GM12878 (cell line): Measurements from ENCODE around the gene HTRA2. TPM values are rescaled to one million over a fixed set of nuclear protein-coding genes. Genes with fewer than 3 reads are reported as not detected.

Experiments used
- CEBPB ChIP-seq, 2 experiments: fragments of 150-350 bp in 1 of 2; IDR thresholded peaks; 2 replicates each; pipeline ENCODE4 v1.6.1; 2012 to 2014; ENCODE audit warnings: low read depth in 2 of 2, low read length in 2 of 2, borderline replicate concordance in 1 of 2, inconsistent platforms in 1 of 2
- DPF2 ChIP-seq: fragments of 450-650 bp; IDR thresholded peaks from 2 replicates; pipeline ENCODE4 v1.6.1; 2017; ENCODE audit warnings: mild to moderate bottlenecking
- EGR1 ChIP-seq, 2 experiments: IDR thresholded peaks; 1 replicate in 1 of 2; 2 replicates in 1 of 2; pipeline ENCODE4 v1.6.1; 2011 to 2012; ENCODE audit warnings: low read depth in 2 of 2, low read length in 2 of 2, borderline replicate concordance in 1 of 2, mild to moderate bottlenecking in 1 of 2, moderate library complexity in 1 of 2
- HCFC1 ChIP-seq: fragments of 150-350 bp; IDR thresholded peaks from 2 replicates; pipeline ENCODE4 v1.6.1; 2014; ENCODE audit warnings: low read length
- IKZF2 ChIP-seq, 2 experiments: fragments of 450-650 bp; IDR thresholded peaks; 2 replicates each; pipeline ENCODE4 v1.6.1; 2017; ENCODE audit warnings: mild to moderate bottlenecking in 2 of 2, moderate library complexity in 2 of 2
- JUNB ChIP-seq: IDR thresholded peaks from 2 replicates; pipeline ENCODE4 v1.6.1; 2016; ENCODE audit warnings: antibody characterized with exemption, mild to moderate bottlenecking
- MYC ChIP-seq: IDR thresholded peaks from 2 replicates; pipeline ENCODE4 v1.6.1; 2011; ENCODE audit warnings: mild to moderate bottlenecking, low read length, moderate library complexity, inconsistent platforms; ENCODE audit not compliant: insufficient read depth, insufficient replicate concordance, insufficient read length, severe bottlenecking
- NBN ChIP-seq: fragments of 450-650 bp; IDR thresholded peaks from 2 replicates; pipeline ENCODE4 v1.6.1; 2016
- NR2C1 ChIP-seq: fragments of 450-650 bp; IDR thresholded peaks from 2 replicates; pipeline ENCODE4 v1.6.1; 2017; ENCODE audit warnings: antibody characterized with exemption, mild to moderate bottlenecking, moderate library complexity
- PAX8 ChIP-seq: fragments of 450-650 bp; IDR thresholded peaks from 2 replicates; pipeline ENCODE4 v1.6.1; 2017; ENCODE audit warnings: mild to moderate bottlenecking, moderate library complexity
- RAD51 ChIP-seq: fragments of 450-650 bp; IDR thresholded peaks from 2 replicates; pipeline ENCODE4 v1.6.1; 2016; ENCODE audit warnings: moderate library complexity, mild to moderate bottlenecking, inconsistent platforms
- RB1 ChIP-seq: fragments of 450-650 bp; formaldehyde crosslinking; IDR thresholded peaks from 2 replicates; pipeline ENCODE4 v1.6.1; 2017; ENCODE audit warnings: mild to moderate bottlenecking, borderline replicate concordance
- RELB ChIP-seq: fragments of 450-650 bp; IDR thresholded peaks from 2 replicates; pipeline ENCODE4 v1.6.1; 2017; ENCODE audit warnings: low read depth, mild to moderate bottlenecking, moderate library complexity
- RUNX3 ChIP-seq: IDR thresholded peaks from 2 replicates; pipeline ENCODE4 v1.6.1; 2012; ENCODE audit warnings: low read length, inconsistent platforms
- SPI1 ChIP-seq: IDR thresholded peaks from 2 replicates; pipeline ENCODE4 v1.6.1; 2011; ENCODE audit warnings: low read depth, mild to moderate bottlenecking, low read length, moderate library complexity, borderline replicate concordance; ENCODE audit not compliant: insufficient read depth
- YBX1 ChIP-seq: fragments of 450-650 bp; IDR thresholded peaks from 2 replicates; pipeline ENCODE4 v1.6.1; 2016; ENCODE audit warnings: antibody characterized with exemption
- polyA plus RNA-seq, 11 experiments: library from polyadenylated mRNA; depleted of rRNA in 4 of 11; unstranded in 6 of 11; stranded (reverse) in 5 of 11; fragments of >200 nt; fragmentation: Nextera tagmentation in 4 of 11; fragmentation: Illumina TruSeq in 1 of 11; extraction: Ambion mirVana in 4 of 11; extraction: Trizol in 1 of 11; gene quantifications; 1 replicate in 1 of 11; 2 replicates in 10 of 11; pipeline versions ENCODE4 v1.2.1 to v1.2.3, GENCODE V29; 2011 to 2016; ENCODE audit warnings: inconsistent platforms in 2 of 11, missing spikeins in 2 of 11, low read depth in 1 of 11
- total RNA-seq, 4 experiments: library from RNA; depleted of rRNA in 3 of 4; stranded (reverse); fragments of >200 nt in 3 of 4; fragmentation: Illumina TruSeq in 1 of 4; extraction: Trizol in 1 of 4; gene quantifications; 2 replicates each; pipeline versions ENCODE4 v1.2.1 to v1.2.3, GENCODE V29; 2013 to 2021
- TF ChIP-seq, protein P1 (sequence below): fragments of 450-650 bp; formaldehyde crosslinking; IDR thresholded peaks from 2 replicates; pipeline ENCODE4 v1.4.0; 2022; ENCODE audit warnings: mild to moderate bottlenecking, moderate library complexity
- TF ChIP-seq, protein P2 (sequence below): fragments of 450-650 bp; IDR thresholded peaks from 2 replicates; pipeline ENCODE4 v1.6.1; 2017; ENCODE audit warnings: mild to moderate bottlenecking
- TF ChIP-seq, protein P3 (sequence below): fragments of 150-350 bp; IDR thresholded peaks from 2 replicates; pipeline ENCODE4 v1.6.1; 2016; ENCODE audit warnings: low read depth, low read length

HTRA2 gene
- total and polyA plus RNA-seq, 10 of the 15 experiments (the other 5 are each of a cell fraction or from before 2014, with no cell fraction given): 42.3 to 73.9 (median 54.6) TPM

DNA sequence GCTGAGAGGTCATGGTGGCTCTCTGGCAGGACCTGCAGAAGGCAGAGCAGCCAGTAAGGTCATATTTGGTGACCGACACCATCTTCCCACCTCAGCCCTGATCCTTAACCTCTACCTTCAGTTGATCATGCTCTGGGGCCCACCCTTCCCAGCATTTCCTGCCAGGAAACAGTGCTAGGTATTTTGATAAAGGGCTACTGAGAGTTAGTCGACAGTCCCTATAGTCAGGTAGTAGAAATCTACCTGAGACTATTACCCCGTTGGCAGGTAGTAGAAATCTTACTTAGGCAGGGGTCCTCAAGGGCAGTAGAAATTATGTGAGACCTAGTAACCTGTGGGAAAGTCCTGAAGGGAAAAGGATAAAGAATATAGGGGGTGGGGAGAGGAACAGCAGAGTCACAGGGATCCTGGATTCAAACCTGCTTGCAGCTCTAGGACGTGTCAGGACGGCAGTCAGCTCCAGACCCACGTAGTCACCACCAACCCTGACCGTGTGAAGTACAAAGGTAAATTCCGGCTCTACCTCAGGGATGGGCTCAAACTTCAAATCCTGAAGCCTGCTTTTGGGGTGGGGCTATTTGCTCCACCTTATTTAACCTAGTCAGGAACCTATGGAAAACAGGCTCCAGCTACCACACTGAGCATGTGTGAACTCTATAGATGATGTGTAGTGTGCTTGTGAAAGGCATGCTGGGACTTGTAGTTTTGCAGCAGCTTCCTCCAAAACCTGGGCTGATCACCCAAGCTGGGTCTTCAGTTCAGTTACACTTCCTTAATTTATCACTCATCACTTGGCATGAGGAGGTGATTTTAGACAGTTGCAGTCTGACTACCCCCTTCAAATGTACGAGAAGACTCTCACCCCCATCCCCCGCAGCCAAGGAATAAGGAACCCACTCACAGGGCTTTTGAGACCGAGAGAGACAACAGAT, 3.8 kb upstream of the HTRA2 start, which contains the start of gene DQX1 (continued):
- TF ChIP-seq, protein P1, sequence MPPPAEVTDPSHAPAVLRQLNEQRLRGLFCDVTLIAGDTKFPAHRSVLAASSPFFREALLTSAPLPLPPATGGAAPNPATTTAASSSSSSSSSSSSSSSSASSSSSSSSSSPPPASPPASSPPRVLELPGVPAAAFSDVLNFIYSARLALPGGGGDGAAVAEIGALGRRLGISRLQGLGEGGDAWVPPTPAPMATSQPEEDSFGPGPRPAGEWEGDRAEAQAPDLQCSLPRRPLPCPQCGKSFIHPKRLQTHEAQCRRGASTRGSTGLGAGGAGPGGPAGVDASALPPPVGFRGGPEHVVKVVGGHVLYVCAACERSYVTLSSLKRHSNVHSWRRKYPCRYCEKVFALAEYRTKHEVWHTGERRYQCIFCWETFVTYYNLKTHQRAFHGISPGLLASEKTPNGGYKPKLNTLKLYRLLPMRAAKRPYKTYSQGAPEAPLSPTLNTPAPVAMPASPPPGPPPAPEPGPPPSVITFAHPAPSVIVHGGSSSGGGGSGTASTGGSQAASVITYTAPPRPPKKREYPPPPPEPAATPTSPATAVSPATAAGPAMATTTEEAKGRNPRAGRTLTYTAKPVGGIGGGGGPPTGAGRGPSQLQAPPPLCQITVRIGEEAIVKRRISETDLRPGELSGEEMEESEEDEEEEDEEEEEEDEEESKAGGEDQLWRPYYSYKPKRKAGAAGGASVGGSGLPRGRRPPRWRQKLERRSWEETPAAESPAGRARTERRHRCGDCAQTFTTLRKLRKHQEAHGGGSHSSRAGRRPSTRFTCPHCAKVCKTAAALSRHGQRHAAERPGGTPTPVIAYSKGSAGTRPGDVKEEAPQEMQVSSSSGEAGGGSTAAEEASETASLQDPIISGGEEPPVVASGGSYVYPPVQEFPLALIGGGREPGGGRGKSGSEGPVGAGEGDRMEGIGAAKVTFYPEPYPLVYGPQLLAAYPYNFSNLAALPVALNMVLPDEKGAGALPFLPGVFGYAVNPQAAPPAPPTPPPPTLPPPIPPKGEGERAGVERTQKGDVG (CRISPR knock-in tag): no peak
- peak; percentile 69 for TF ChIP-seq NR2C1
- TF ChIP-seq MYC: no peak
- TF ChIP-seq RUNX3: no peak
- TF ChIP-seq YBX1: no peak
- no peak for TF ChIP-seq RELB
- TF ChIP-seq EGR1 (IDR thresholded peaks at IDR 0.05; ENCODE audit: borderline replicate concordance in 1 of 2, low read depth in 2 of 2, low read length in 2 of 2): no peak
- TF ChIP-seq IKZF2 (IDR thresholded peaks at IDR 0.05): no peak
- TF ChIP-seq JUNB: no peak; the same call in 1 of the 2 replicates
- TF ChIP-seq CEBPB (IDR thresholded peaks at IDR 0.05; ENCODE audit: borderline replicate concordance in 1 of 2, low read depth in 2 of 2, low read length in 2 of 2): no peak
- no peak for TF ChIP-seq RB1
- TF ChIP-seq, protein P2, sequence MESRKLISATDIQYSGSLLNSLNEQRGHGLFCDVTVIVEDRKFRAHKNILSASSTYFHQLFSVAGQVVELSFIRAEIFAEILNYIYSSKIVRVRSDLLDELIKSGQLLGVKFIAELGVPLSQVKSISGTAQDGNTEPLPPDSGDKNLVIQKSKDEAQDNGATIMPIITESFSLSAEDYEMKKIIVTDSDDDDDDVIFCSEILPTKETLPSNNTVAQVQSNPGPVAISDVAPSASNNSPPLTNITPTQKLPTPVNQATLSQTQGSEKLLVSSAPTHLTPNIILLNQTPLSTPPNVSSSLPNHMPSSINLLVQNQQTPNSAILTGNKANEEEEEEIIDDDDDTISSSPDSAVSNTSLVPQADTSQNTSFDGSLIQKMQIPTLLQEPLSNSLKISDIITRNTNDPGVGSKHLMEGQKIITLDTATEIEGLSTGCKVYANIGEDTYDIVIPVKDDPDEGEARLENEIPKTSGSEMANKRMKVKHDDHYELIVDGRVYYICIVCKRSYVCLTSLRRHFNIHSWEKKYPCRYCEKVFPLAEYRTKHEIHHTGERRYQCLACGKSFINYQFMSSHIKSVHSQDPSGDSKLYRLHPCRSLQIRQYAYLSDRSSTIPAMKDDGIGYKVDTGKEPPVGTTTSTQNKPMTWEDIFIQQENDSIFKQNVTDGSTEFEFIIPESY: no peak
- no peak for TF ChIP-seq RAD51
- TF ChIP-seq PAX8: no peak
- TF ChIP-seq HCFC1: peak; percentile 82
- TF ChIP-seq, protein P3, sequence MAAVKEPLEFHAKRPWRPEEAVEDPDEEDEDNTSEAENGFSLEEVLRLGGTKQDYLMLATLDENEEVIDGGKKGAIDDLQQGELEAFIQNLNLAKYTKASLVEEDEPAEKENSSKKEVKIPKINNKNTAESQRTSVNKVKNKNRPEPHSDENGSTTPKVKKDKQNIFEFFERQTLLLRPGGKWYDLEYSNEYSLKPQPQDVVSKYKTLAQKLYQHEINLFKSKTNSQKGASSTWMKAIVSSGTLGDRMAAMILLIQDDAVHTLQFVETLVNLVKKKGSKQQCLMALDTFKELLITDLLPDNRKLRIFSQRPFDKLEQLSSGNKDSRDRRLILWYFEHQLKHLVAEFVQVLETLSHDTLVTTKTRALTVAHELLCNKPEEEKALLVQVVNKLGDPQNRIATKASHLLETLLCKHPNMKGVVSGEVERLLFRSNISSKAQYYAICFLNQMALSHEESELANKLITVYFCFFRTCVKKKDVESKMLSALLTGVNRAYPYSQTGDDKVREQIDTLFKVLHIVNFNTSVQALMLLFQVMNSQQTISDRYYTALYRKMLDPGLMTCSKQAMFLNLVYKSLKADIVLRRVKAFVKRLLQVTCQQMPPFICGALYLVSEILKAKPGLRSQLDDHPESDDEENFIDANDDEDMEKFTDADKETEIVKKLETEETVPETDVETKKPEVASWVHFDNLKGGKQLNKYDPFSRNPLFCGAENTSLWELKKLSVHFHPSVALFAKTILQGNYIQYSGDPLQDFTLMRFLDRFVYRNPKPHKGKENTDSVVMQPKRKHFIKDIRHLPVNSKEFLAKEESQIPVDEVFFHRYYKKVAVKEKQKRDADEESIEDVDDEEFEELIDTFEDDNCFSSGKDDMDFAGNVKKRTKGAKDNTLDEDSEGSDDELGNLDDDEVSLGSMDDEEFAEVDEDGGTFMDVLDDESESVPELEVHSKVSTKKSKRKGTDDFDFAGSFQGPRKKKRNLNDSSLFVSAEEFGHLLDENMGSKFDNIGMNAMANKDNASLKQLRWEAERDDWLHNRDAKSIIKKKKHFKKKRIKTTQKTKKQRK: no peak
- TF ChIP-seq NBN: no peak
- TF ChIP-seq DPF2: no peak
- peak; percentile 88 for TF ChIP-seq SPI1
